GM12878 (cell line): ENCODE measurements around the gene RRP12. TPM values are rescaled to one million over a fixed set of nuclear protein-coding genes. Genes with fewer than 3 reads are reported as not detected.

ENCODE experiments used
- ATAC-seq: fragments of 200-7000 bp; cut with Tn5 transposase; 3 replicates; pipeline ENCODE4 v1.9.1; 2020; ENCODE audit warnings: mild to moderate bottlenecking, moderate library complexity
- BruUV-seq: library from RNA; stranded (reverse); fragments of 400-500 nt; replicated peaks from 2 replicates; lab custom pipeline; 2021; lab: Mats Ljungman, UMichigan
- CTCF ChIA-PET: fragments of 300-600 bp; sonication (Branson Sonifier 250); formaldehyde crosslinking; extraction: SDS; loops from one replicate; lab custom pipeline; 2021; ENCODE audit warnings: inconsistent platforms; lab: Yijun Ruan, JAX
- POLR2A ChIA-PET: fragments of 350-600 bp; formaldehyde crosslinking; extraction: SDS; loops from one replicate; lab custom pipeline; 2021; ENCODE audit warnings: inconsistent platforms; lab: Charles Lee
- RAD21 ChIA-PET: fragments of 300-600 bp; sonication (Branson Sonifier 250); formaldehyde crosslinking; loops from one replicate; lab custom pipeline; 2023; ENCODE audit warnings: antibody characterized with exemption; ENCODE audit not compliant: unreplicated experiment; lab: Charles Lee
- SMC1A ChIA-PET: fragments of 300-600 bp; sonication (Branson Sonifier 250); formaldehyde crosslinking; loops from one replicate; lab custom pipeline; 2023; ENCODE audit not compliant: unreplicated experiment, uncharacterized antibody; lab: Charles Lee
- DNase-seq: peaks from one replicate; pipeline ENCODE4 v3.0.0-alpha.2; 2011; ENCODE audit warnings: low read depth, low spot score
- FAIRE-seq: peaks from 3 replicates; lab custom pipeline; 2011; peaks lifted over from hg19 to GRCh38; lab: Jason Lieb, UNC
- H2AFZ ChIP-seq: 2 replicates; pipeline ENCODE4 v1.6.0; 2011; ENCODE audit warnings: low read depth, low read length, control low read depth; ENCODE audit not compliant: control insufficient read depth
- H3K27ac ChIP-seq: 2 replicates; pipeline ENCODE4 v1.5.1; 2011; ENCODE audit warnings: control low read depth; ENCODE audit not compliant: control insufficient read depth, insufficient read depth
- H3K27me3 ChIP-seq, 2 experiments: replicated peaks in 1 of 2; 2 replicates each; pipeline versions ENCODE4 v1.6.0 to v1.6.1; 2011; ENCODE audit warnings: low read length in 1 of 2; ENCODE audit not compliant: control insufficient read depth in 2 of 2, insufficient read depth in 2 of 2
- H3K36me3 ChIP-seq, 2 experiments: 2 replicates each; pipeline ENCODE4 v1.5.1; 2011; ENCODE audit warnings: low read length in 1 of 2; ENCODE audit not compliant: control insufficient read depth in 2 of 2, insufficient read depth in 2 of 2
- H3K4me1 ChIP-seq: 2 replicates; pipeline ENCODE4 v1.6.1; 2011; ENCODE audit warnings: mild to moderate bottlenecking, low read length, moderate library complexity, mixed read lengths; ENCODE audit not compliant: control insufficient read depth, insufficient read depth
- H3K4me2 ChIP-seq: 2 replicates; pipeline ENCODE4 v1.6.0; 2011; ENCODE audit warnings: control low read depth; ENCODE audit not compliant: control insufficient read depth, insufficient read depth
- H3K4me3 ChIP-seq: fragments of 200-600 bp; sonication (generic); 2 replicates; pipeline ENCODE4 v1.5.1; 2016
- H3K79me2 ChIP-seq: 2 replicates; pipeline ENCODE4 v1.6.0; 2011; ENCODE audit warnings: low read length; ENCODE audit not compliant: control insufficient read depth, insufficient read depth
- H3K9ac ChIP-seq: 2 replicates; pipeline ENCODE4 v1.8.0; 2011; ENCODE audit warnings: low read length, control low read depth, mixed read lengths; ENCODE audit not compliant: control insufficient read depth, insufficient read depth
- H3K9me3 ChIP-seq: replicated peaks from 3 replicates; pipeline ENCODE4 v1.5.1; 2011; ENCODE audit warnings: mild to moderate bottlenecking, low read length; ENCODE audit not compliant: control insufficient read depth, insufficient read depth
- H4K20me1 ChIP-seq: 2 replicates; pipeline ENCODE4 v1.6.0; 2011; ENCODE audit not compliant: control insufficient read depth, insufficient read depth
- EZH2 ChIP-seq: IDR thresholded peaks from 2 replicates; pipeline ENCODE4 v1.6.1; 2012; ENCODE audit warnings: low read depth, mild to moderate bottlenecking, control low read depth, inconsistent platforms, low read length, borderline replicate concordance; ENCODE audit not compliant: control insufficient read depth
- IRF5 ChIP-seq: fragments of 450-650 bp; IDR thresholded peaks from 2 replicates; pipeline ENCODE4 v1.6.1; 2017; ENCODE audit warnings: borderline replicate concordance
- MTA2 ChIP-seq: fragments of 450-650 bp; IDR thresholded peaks from 2 replicates; pipeline ENCODE4 v1.6.1; 2016; ENCODE audit warnings: low read depth, mild to moderate bottlenecking, moderate library complexity
- NFXL1 ChIP-seq: fragments of 450-650 bp; IDR thresholded peaks from 2 replicates; pipeline ENCODE4 v1.6.1; 2017; ENCODE audit warnings: antibody characterized with exemption, mild to moderate bottlenecking, borderline replicate concordance
- SMAD1 ChIP-seq: fragments of 450-650 bp; IDR thresholded peaks from 2 replicates; pipeline ENCODE4 v1.6.1; 2018; ENCODE audit warnings: mild to moderate bottlenecking, low read depth; ENCODE audit not compliant: partially characterized antibody
- SREBF2 ChIP-seq: IDR thresholded peaks from 2 replicates; pipeline ENCODE4 v1.6.1; 2012; ENCODE audit warnings: mild to moderate bottlenecking, low read length
- ZNF24 ChIP-seq: fragments of 450-650 bp; IDR thresholded peaks from 2 replicates; pipeline ENCODE4 v1.6.1; 2017; ENCODE audit warnings: antibody characterized with exemption, mild to moderate bottlenecking
- WGBS: methylation state at CpG from one replicate; pipeline ENCODE4 v1.1.6; 2016; ENCODE audit warnings: low lambda C conversion rate; ENCODE audit not compliant: insufficient replicate concordance, insufficient coverage; ENCODE audit errors: missing lambda C conversion rate; 5-methylcytosine and 5-hydroxymethylcytosine counted together
- in situ Hi-C: fragments of 300-500 bp; cut with MboI; formaldehyde crosslinking; loops from 9 replicates; pipeline ENCODE4 v1.14.3; 2018; ENCODE audit warnings: mixed read lengths
- intact Hi-C: fragments of 100-400 bp; cut with micrococcal nuclease; formaldehyde crosslinking; loops from one replicate; pipeline ENCODE4 v1.14.2; 2022; ENCODE audit not compliant: unreplicated experiment
- polyA plus RNA-seq, 11 experiments: library from polyadenylated mRNA; depleted of rRNA in 4 of 11; unstranded in 6 of 11; stranded (reverse) in 5 of 11; fragments of >200 nt; fragmentation: Nextera tagmentation in 4 of 11; fragmentation: Illumina TruSeq in 1 of 11; extraction: Ambion mirVana in 4 of 11; extraction: Trizol in 1 of 11; gene quantifications; 1 replicate in 1 of 11; 2 replicates in 10 of 11; pipeline versions ENCODE4 v1.2.1 to v1.2.3, GENCODE V29; 2011 to 2016; ENCODE audit warnings: inconsistent platforms in 2 of 11, missing spikeins in 2 of 11, low read depth in 1 of 11
- total RNA-seq, 4 experiments: library from RNA; depleted of rRNA in 3 of 4; stranded (reverse); fragments of >200 nt in 3 of 4; fragmentation: Illumina TruSeq in 1 of 4; extraction: Trizol in 1 of 4; gene quantifications; 2 replicates each; pipeline versions ENCODE4 v1.2.1 to v1.2.3, GENCODE V29; 2013 to 2021
- TF ChIP-seq, protein P1 (sequence below): IDR thresholded peaks from 2 replicates; pipeline ENCODE4 v1.6.1; 2012; ENCODE audit warnings: low read depth, low read length, improper control_type of control experiment
- TF ChIP-seq, protein P2 (sequence below), 3 experiments: IDR thresholded peaks in 2 of 3; conservative IDR thresholded peaks in 1 of 3; 2 replicates each; pipeline ENCODE4 v1.5.1; 2011; ENCODE audit warnings: low read depth in 3 of 3, low read length in 3 of 3, mild to moderate bottlenecking in 3 of 3, control low read depth in 2 of 3, moderate library complexity in 2 of 3, inconsistent platforms in 1 of 3, mixed read lengths in 1 of 3; ENCODE audit not compliant: control insufficient read depth in 2 of 3, insufficient read depth in 1 of 3; ENCODE audit errors: extremely low read depth in 1 of 3

The RRP12 gene
- total and polyA plus RNA-seq, 10 of the 15 experiments (the other 5 are each of a cell fraction or from before 2014, with no cell fraction given) = 5.3 to 48.7 (median 16.8) TPM

DNA sequence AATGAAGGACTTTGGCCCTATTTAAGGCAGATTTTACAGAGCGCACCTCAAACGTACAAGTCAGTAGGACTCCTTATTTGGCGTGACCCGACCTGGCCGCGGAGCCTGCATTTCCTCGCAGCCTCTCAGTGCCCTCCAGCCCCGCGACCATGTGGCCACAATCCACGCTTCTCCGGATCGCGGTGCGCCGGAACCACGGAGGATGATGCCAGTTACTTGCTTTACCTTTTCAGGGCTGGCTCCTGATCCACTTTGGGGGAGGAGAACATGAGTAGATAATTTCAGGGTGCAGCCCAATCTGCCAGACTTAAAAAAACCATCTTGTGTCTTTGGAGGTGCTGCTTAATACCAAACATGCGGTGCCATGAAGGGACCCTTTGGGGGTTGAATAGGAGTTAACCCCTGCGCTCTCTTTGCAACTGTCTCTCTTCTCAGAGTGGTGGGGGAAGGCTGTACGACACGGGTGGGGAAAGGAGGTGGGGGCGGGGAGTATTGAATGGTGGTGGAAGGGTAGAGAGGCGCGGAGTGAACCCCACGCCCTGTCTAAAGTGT is 80.6 kb downstream of the RRP12 start:
- ChIA-PET RAD21 (no interaction called here), CTCF (interaction anchor here (1.1 to 2.1 kb wide), 3 partner anchors 11 to 42 kb away, joined by 5 to 9 read pairs (median 5); no protein-coding TSS in a partner anchor), SMC1A (no interaction called here), POLR2A (no interaction called here)
- H3K27me3 ChIP-seq = peaks cover 12% of the 10 kb centered on the region in 2 experiments
- H3K27ac ChIP-seq = no peak overlapping the region
- no peaks in the 10 kb centered on the region for H3K79me2 ChIP-seq
- TF ChIP-seq MTA2 (no peak), ZNF24 (no peak), EZH2 (0 out of 2 replicates have a peak, but pooled peaks have one; percentile 59), SREBF2 (no peak), NFXL1 (no peak), IRF5 (no peak), SMAD1 (no peak)
- TF ChIP-seq, protein P1, sequence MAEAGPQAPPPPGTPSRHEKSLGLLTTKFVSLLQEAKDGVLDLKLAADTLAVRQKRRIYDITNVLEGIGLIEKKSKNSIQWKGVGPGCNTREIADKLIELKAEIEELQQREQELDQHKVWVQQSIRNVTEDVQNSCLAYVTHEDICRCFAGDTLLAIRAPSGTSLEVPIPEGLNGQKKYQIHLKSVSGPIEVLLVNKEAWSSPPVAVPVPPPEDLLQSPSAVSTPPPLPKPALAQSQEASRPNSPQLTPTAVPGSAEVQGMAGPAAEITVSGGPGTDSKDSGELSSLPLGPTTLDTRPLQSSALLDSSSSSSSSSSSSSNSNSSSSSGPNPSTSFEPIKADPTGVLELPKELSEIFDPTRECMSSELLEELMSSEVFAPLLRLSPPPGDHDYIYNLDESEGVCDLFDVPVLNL = no peak
- TF ChIP-seq, protein P2, sequence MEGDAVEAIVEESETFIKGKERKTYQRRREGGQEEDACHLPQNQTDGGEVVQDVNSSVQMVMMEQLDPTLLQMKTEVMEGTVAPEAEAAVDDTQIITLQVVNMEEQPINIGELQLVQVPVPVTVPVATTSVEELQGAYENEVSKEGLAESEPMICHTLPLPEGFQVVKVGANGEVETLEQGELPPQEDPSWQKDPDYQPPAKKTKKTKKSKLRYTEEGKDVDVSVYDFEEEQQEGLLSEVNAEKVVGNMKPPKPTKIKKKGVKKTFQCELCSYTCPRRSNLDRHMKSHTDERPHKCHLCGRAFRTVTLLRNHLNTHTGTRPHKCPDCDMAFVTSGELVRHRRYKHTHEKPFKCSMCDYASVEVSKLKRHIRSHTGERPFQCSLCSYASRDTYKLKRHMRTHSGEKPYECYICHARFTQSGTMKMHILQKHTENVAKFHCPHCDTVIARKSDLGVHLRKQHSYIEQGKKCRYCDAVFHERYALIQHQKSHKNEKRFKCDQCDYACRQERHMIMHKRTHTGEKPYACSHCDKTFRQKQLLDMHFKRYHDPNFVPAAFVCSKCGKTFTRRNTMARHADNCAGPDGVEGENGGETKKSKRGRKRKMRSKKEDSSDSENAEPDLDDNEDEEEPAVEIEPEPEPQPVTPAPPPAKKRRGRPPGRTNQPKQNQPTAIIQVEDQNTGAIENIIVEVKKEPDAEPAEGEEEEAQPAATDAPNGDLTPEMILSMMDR (IDR thresholded peaks at IDR 0.05 in 2 of 3, conservative IDR thresholded peaks at IDR 0.05 in 1 of 3; ENCODE audit: control insufficient read depth in 2 of 3, extremely low read depth in 1 of 3, insufficient read depth in 1 of 3, low read depth in 3 of 3, low read length in 3 of 3) = no peak
- intact Hi-C loops = no loop called here
- peaks cover 7% of the 10 kb centered on the region for H3K4me1 ChIP-seq
- FAIRE-seq (no peak), ATAC-seq (peak; percentile 11), DNase-seq (no peak)
- 3% methylated on average over 24 of the region's 24 CpGs for WGBS
- H3K4me2 ChIP-seq = peak overlapping the region; percentile 97
- H4K20me1 ChIP-seq = no peaks in the 10 kb centered on the region
- H3K9ac ChIP-seq = no peak overlapping the region
- TSS peak; percentile 69 for BruUV-seq
- no peaks in the 10 kb centered on the region for H3K9me3 ChIP-seq
- H3K36me3 ChIP-seq = no peaks in the 10 kb centered on the region
- H3K4me3 ChIP-seq = peak overlapping the region; percentile 38; the same call in 1 of the 2 replicates
- in situ Hi-C loops = no loop called here
- H2AFZ ChIP-seq = peak overlapping the region; percentile 16
